OCI-LY7 (cell line): Measurements from ENCODE around the gene HRH1.

ENCODE experiments used
- CTCF ChIP-seq: fragments of 200-600 bp; sonication (generic); conservative IDR thresholded peaks from 2 replicates; pipeline ENCODE4 v1.5.1; 2014; ENCODE audit warnings: mild to moderate bottlenecking, antibody characterized with exemption, low read length, moderate library complexity, mixed read lengths
- EZH2phosphoT487 ChIP-seq: fragments of 200-600 bp; sonication (generic); IDR thresholded peaks from 2 replicates; pipeline ENCODE4 v1.6.1; 2018; ENCODE audit warnings: low read depth, borderline replicate concordance, mild to moderate bottlenecking, mixed run types, antibody characterized with exemption, low read length, moderate library complexity, mixed read lengths

GRCh38 chr3:11187681-11188080, 33.4 kb downstream of the HRH1 start:
- TF ChIP-seq CTCF (no peak), EZH2phosphoT487 (no peak)
